Measurements from ENCODE around the gene REV3L.

DNA sequence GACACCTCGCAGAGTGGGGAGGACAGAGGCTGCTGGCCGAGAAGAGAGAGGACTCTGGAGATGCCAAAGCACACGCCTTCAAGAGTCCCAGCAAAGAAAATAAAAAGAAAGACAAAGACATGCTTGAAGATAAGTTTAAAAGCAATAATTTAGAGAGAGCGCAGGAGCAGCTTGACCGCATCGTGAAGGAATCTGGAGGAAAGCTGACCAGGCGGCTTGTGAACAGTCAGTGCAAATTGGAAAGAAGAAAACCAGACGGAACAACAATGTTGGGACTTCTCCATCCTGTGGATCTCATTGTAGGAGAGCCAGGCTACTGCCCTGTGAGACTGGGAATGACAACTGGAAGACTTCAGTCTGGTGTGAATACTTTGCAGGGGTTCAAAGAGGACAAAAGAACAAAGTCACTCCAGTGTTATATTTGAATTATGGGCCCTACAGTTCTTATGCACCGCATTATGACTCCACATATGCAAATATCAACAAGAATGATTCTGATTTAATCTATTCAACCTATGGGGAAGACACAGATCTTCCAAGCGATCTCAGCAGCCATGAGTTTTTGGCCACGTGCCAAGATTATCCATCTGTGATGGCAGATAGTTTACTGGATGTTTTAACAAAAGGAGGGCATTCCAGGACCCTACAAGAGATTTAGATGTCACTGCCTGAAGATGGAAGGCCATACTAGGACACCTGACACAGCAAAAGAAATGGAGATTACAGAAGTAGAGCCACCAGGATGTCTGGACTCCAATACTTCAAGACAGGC, 52.2 kb downstream of the REV3L start:
- TF ChIP-seq, protein P1, sequence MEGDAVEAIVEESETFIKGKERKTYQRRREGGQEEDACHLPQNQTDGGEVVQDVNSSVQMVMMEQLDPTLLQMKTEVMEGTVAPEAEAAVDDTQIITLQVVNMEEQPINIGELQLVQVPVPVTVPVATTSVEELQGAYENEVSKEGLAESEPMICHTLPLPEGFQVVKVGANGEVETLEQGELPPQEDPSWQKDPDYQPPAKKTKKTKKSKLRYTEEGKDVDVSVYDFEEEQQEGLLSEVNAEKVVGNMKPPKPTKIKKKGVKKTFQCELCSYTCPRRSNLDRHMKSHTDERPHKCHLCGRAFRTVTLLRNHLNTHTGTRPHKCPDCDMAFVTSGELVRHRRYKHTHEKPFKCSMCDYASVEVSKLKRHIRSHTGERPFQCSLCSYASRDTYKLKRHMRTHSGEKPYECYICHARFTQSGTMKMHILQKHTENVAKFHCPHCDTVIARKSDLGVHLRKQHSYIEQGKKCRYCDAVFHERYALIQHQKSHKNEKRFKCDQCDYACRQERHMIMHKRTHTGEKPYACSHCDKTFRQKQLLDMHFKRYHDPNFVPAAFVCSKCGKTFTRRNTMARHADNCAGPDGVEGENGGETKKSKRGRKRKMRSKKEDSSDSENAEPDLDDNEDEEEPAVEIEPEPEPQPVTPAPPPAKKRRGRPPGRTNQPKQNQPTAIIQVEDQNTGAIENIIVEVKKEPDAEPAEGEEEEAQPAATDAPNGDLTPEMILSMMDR (IDR thresholded peaks at IDR 0.05; ENCODE audit: low read depth, low read length) = no peak
- TF ChIP-seq EZH2phosphoT487 (IDR thresholded peaks at IDR 0.05; ENCODE audit: low read depth) = no peak

Measured in OCI-LY3 (cell line).